ENCODE measurements around the gene ABHD16A.

The ABHD16A gene

DNA sequence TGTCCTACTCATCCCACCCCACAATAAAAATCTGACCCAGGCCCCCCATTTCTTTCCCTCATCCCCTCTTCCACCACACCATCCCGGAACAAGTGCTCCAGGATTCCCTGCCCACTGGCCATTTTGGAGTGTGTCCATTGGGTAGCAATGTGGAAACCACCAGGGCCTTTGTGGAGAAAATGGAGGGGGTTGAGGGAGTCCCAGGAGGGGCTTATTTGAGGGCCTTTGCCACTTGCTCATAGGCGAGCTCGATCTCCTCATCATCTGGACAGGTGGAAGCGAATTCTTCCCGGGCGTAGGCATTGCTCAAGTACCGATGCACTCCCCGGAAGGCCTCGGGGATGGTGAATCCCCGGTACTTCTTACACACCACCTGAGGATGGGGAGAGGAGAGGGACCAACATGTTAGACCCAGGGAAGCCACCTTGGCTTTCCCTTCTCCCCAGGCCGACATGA is 27.5 kb upstream of the ABHD16A start:
- no peak for DNase-seq (ENCODE audit: low read depth)

DNA sequence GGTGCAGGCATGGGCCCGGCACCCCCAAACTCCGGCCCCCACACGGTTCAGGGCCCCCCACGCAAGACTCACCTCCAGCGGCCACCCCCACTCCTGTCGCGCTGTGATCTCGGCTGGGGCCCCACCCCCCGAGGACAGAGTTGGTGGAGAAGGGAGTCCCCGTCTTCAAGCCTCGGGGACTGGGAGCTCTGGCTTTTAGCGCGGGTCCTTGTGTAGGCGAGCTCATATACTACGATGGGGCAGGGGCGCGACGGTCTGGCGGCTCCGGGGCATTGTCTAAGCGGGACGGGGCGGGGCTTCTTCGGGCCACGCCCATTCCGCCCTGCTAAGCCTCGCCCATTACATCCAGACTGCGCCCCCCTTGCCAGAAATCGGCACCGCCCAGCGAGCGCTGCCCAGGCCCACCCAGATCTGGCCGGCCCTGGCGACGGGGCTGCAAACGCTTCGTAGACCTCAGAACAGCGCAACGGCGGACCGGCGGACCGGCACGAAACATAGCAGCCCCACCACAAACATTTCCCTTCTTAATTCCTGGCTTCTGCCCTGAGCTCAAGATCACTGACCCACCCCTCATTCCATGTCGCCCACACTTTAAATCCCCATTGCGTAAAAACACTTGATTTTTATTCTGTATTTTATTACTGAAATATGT is 27.0 kb upstream of the ABHD16A start:
- DNase-seq (ENCODE audit: low read depth), result peak; percentile 89

DNA sequence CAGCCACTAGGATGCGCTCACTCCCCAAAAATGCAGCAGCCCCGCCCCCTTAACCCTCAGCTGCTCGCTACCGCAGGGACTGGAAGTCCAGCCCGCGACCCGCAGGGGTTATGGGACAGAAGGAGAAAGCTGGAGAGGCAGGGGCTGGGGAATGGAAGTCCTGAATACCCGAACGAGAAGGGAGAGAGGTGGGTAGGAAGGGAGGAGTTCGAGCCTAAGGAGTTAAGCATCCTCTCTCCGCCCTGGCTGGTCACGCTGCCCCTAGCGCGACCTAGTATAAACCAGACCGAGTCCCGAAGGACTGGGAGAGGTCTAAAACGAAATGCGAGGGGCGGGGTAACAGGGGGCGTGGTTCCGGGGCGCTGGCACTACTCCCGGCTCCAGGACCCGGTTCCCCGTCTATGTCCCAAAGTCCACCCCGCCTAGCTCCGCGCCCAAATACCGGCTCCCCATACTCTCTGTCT is 26.4 kb upstream of the ABHD16A start:
- peak; percentile 90 for DNase-seq (ENCODE audit: low read depth)

DNA sequence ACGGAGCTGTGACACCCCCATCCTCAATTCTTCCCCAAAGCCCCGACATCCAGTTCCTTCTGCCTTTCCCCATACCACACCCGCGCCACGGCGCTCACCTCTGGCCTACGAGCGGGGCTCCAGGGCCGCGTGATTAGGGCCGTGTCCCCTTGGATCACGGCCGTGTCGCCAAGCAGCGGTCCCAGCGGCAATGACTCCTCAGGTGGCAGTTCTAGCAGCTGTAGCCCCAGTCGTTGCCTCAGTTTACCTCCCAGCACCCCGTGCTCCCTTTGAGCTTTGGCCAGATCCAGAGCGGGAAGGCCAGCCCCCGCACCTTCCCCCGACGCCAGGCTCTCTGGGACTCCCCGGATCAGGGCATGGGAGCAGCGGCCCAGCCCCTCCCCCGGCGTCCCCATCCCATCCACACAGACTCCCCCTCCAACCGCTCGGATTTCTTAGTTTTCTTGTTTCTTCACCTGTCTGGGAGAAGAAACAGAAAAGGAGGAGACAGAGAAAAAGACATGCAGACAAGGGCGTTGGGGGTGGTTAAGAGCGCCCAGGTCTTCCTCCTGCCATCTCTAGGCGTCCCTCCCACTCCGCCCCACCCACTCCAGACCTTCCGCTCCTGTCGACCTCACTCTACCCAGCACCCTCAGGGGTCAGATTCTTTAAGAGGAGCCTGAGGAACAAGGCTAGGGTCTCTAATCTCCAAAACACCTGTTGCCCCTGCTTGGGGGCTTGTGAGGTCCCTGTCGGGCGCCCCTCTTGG is 25.8 kb upstream of the ABHD16A start, which contains the start of gene DDAH2:
Gene DDAH2 (minus strand): TSS at position 533 of the 748 bp plus-strand sequence. CDS start 138 bp downstream, at position 395.
- no peak for DNase-seq (ENCODE audit: low read depth)

DNA sequence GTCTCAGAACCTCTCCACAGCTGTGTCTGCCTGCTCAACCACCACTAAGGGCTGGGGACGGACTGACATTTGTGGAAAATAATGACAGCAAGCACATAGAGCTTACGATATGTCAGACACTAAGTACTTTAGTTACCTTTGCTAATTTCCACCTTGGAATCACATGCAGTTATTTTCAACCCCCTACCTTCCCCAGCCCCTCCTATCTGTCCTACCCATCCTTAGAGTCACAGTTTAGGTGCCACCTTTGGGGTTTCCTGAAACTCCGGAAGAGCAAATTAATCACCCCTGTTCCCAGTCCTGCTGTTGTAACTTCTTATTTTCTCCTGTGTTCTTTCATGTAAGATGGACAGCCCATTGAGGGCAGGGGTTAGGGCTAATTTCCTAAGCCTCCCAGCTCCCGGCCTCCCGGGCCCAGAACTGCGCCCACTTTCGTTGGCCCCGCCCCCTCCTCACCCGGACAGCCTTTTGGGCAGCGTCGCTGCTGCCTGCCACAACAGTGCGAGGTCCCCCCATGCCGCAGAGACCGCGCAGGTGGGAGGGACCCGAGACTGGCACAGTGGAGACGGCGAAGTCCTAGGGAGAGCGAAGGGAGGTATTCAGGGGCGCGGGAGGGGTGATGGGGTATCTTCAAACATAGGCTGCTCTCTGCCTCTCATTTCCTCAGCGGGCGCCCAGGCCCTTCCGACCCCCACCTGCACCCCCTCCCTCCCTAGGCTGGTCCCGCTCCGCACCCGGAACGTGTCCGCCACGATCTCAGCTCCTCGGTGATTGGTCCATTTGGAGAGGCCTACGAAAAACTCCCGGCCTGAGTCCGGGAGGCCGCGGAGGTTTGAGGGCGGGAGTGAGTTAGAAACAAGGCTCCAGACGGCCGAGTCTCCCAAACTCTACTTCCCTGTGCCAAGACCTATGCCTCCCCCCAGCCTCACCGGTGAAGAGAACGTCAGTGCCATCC is 24.9 kb upstream of the ABHD16A start:
- no peak for DNase-seq (ENCODE audit: low read depth)

DNA sequence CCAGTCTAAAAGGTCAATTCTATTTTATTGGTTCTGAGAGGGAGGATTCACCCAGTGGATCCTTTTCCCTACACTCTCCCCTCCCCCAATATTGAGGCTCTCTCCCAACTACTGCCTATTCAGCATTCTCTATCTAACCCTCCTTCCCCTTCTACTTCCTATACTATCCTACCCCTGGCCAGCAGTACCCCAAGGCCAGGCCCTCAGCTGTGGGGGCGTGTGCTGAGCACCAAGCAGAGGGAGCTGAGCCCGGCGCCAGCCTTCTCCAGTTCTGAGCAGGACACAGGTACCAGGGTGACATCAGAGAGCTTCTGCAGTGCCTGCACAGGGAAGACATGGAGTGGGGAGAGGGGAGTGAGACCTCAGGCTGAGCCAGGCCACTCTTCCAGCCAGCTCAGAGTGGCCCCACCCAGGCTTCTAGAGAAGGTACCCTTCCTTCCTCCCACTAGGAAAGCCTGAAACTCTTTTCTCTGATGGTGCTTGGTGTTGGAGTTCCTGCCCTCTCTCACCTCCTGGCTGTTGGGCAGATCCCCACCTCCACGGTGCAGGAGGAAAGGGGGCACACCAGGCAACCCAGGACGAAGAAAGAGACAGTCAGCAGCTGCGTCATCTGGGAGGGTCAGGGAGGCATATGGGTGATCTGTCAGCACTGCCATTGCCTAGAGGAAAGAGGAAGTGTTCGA is 24.1 kb upstream of the ABHD16A start:
- no peak for DNase-seq (ENCODE audit: low read depth)

DNA sequence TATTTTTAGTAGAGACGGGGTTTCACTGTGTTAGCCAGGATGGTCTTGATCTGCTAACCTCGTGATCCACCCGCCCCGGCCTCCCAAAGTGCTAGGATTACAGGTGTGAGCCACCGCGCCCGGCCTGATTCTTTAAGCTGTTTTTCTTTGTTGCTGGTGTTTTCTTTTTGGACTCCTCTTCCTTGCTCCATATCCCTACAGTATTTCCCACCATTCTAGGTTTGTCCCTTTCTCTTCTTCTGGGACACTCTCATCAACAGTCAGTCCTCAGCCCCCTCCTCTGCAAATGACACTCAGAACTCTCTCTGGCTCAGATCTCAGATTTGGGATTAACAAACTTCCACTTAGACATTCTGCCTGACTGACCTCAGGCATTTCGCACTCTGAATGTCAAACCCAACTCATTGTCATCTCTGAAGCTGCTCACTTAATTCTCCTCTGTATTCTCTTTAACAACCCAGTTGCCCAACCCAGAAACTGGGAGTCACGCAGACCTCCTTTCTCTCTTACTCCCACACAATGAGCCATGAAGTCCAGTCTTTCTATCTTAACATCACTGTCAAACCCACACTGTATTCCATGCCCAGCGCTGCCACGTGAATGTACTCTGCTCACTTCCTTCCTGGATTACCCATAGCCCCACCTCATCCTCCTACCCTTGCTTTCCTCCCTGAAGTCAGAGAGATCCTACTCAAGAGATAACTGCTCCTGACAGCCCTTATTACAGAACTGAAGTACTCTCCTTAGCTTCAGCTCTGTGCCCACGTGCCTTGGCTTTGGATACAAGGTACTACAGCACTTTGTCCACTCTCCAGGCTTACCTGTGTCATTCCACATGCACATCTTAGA is 22.6 kb upstream of the ABHD16A start:
- peak; percentile 40 for DNase-seq (ENCODE audit: low read depth)

DNA sequence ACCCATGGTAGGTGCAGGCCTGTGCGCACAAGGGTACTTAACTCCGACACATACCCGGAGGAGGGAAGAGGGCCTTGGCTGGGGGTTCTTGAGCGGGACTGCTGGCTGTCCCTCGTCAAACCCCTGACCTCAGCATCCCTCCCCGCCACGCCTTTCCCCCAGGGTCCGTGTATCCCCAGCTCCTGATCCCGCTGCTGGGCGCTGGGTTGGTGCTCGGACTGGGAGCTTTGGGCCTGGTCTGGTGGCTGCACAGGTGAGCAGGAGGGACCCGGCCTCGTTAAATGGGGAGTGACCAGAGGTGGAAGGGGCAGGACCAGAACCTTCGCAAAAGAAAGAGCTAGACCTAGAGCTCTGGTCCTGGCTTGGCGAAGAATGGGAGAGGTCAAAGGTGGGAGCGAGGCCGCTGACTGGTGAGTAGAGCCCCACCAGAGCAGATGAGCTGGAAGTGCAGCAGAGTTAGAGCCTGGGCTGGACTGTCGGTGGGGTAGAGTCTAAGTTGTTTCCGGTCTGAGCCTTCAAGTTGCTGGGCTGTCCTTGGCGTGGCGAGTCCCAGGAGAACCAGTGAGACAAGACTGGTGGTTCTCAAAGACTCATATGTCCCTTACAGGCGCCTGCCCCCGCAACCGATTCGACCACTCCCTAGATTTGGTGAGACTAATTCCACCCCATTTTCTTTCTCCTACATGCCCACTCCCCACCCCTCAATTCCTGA is 21.0 kb upstream of the ABHD16A start:
- DNase-seq (ENCODE audit: low read depth), result no peak

DNA sequence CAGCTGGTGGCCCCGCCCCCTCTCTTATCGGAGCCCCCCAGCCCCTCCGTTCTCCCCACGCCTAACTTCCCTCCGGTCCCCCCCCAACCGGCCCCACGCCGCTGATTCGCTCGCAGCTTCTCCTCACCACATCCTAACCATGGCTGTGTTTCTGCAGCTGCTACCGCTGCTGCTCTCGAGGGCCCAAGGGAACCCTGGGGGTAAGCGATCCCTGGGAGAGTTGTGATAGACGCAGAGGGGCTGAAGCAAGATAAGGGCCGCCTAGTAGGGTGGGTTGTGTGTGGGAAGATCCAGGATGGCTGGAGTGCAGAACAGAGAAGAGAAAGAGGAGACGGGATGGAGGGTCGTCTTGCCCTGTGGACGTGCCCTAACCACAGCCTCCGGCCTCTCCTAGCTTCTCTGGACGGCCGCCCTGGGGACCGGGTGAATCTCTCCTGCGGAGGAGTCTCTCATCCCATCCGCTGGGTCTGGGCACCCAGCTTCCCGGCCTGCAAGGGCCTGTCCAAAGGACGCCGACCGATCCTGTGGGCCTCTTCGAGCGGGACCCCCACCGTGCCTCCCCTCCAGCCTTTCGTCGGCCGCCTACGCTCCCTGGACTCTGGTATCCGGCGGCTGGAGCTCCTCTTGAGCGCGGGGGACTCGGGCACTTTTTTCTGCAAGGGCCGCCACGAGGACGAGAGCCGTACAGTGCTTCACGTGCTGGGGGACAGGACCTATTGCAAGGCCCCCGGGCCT is 20.3 kb upstream of the ABHD16A start, which contains the start of gene MPIG6B:
Gene MPIG6B (plus strand): TSS at position 129 of the 735 bp plus-strand sequence. CDS start 11 bp downstream, at position 140.
- DNase-seq (ENCODE audit: low read depth), result no peak

DNA sequence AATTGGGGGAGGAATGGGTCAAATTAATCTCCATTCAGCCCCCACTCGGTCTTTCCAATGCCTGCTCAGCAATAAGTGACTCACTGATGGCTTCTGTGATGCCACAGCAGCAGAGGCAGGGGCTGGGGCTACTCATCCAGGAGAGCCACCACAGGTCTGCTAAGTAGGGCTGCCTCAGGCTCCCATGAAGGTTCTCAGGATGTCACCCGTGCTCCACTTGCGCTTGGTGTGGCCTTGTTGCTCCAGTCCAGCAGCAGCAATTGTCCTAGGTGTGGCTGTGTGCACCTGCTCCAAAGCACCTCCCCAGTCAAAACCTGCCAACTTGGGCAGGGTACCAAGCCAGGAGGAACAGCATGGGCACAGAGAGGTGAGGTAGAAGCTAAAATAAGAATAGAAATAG is 19.0 kb upstream of the ABHD16A start:
- no peak for DNase-seq (ENCODE audit: low read depth)

DNA sequence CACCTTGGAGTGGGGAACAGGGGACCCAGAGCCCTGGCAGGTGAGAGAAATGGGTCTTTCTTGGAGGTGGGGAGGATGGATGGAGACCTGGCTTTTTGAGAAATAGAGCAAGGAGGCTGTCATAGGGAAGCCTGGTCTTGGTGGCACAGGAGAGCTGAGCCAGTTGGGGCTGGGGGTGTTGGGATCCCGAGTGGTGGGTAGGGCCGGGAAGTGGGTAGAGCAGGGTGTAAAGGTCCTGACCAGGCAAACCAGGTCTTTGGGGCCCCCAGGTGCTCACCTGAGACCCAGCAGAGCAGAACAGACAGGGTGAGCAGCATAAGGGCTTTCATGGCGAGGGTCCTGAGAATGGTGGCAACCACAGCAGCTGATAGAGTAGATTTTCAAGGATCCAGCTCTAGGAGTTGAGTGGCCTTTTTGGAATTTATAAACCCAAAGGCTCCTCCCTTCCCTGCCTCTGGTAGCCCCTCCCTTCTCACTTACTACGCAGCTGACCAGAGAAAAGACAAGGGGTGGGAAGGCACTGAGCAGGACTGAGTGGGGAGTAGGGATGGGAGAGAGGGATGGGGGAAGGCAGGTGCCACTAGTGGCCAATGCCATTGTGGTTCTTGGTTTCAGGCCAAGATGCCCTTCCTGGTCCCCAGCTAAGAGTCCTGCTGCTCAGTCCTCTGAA is 18.4 kb upstream of the ABHD16A start, which contains the start of gene LY6G6C:
Gene LY6G6C (minus strand): TSS at position 396 of the 670 bp plus-strand sequence. CDS start 67 bp downstream, at position 329.
- DNase-seq (ENCODE audit: low read depth), result no peak

DNA sequence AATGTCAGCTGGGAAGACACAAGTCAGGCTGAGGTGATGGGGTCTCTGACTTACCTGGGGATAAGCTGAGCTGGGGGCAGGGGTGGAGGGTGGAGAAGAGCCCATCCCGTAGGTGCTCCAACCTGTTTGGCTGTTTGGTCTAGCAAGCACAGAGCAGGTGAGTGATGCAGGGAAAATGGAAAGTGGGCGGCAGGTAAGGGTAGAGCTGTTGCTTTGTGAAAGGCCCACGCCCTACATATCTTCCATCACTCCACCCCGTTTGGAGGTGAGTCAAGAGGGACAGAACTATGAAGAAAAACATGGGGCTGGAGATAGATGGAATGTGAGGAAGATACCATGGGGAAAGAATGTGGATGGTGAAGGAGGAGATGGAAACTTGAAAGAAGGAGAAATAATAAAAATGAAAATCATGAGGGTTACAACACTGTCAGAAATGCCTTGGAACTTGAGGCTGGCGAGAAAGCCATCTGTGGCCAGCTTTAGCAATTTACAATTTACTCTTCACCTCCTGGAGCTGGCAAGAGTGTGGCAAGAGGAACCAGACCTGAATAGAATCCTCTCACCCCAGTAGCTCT is 17.2 kb upstream of the ABHD16A start:
- no peak for DNase-seq (ENCODE audit: low read depth)

DNA sequence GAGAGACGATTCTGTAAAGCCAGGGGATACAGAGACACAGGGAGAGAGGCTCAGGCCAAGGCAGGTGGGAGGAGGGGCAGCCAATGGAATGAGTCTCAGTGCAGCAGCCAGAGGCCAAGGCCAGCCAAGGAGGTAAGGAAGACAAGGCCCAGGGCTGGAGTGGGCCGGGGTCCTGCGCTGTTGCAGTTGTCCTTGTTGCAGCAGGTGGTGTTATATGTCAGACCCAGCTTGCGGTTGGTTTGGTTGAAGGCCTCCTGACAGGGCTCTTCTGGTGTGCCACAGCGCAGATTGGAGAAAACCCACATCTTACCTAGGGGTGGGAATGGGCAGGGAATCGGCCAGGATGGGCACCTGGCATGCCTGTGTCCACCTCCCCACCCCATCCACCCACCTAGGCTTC is 15.9 kb upstream of the ABHD16A start:
- DNase-seq (ENCODE audit: low read depth), result no peak

DNA sequence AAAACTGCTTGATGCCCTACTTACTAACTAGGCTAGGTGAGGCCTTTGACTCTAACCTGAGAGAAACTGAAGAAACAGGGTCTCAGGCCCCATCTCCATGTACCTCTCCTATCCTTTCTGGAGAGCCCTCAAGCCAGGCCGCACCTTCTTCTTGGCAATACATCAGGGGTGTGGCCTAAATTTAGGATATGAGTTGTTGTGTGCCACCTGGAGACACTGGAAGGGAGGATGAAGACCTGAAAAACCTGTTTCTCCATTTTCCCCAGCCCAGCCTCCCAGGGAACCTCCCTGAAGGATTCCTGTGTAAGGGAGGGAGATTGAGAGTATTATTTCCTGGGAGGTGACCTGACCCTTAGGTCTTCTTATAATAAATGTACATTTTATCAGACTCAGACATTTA is 15.1 kb upstream of the ABHD16A start:
- no peak for DNase-seq (ENCODE audit: low read depth)

DNA sequence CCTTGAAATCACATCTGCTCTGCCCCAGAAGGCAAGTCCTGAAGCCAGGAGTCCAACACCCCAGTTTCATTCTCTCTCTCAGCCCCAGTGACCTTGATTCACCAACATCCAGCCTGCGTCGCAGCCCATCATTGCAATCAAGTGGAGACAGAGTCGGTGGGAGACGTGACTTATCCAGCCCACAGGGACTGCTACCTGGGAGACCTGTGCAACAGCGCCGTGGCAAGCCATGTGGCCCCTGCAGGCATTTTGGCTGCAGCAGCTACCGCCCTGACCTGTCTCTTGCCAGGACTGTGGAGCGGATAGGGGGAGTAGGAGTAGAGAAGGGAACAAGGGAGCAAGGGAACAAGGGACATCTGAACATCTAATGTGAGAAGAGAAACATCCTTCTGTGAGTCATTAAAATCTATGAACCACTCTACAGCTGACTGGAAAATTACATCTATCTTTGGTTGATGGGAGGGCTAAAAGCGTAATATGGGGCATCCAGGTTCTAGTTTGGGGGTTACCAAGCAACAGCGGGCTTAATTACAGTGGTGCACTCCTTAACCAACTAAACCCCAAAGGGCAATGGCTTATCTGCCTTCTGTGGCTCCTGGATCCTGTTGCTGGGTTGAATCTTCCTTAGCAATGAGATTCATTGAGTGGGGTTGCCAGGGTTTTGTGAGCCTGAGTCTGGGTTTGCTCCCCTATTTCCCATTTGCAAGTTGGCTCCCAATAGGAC is 14.5 kb upstream of the ABHD16A start:
- DNase-seq (ENCODE audit: low read depth), result no peak

DNA sequence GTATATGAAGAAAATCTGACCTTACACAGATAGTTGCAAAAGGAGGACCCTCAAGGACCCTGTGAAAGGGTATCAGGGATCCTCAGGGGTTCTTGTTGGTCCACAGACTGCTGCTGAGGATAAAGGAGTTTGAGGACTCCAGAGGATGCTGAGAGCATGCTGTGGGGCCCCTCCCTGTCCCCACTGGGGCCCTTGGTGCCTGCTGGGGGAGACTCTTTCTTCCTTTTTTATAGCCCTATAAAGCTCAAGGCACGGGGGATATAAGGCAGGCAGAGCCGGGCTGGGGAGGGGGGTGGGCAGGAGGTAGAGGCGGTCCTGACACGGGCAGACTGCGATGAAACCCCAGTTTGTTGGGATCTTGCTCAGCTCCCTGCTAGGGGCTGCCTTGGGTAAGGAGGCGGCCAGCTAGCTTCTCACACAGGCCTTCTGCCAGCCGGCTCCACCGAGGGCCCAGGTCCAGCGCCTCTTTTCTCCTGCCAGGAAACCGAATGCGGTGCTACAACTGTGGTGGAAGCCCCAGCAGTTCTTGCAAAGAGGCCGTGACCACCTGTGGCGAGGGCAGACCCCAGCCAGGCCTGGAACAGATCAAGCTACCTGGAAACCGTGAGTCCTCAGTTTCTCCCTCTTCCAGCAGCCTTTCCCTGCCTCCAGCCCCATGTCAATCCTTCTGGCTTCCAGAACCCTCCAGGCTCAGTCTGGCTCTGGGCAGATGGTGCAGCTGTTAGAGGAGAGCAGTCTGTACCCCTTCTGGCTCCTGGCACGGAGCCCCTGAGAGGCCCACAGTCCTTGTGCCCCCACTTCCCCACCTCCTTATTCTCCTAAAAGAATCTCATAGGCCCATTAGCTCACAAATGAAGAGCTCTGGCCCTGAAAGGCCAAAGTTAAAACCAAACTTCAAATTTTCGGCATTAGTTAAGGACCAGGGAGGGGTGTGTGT is 12.2 kb upstream of the ABHD16A start, which contains the start of gene LY6G6D:
Gene LY6G6D (plus strand): TSS at position 327 of the 937 bp plus-strand sequence. CDS start 8 bp downstream, at position 335.
- DNase-seq (ENCODE audit: low read depth), result no peak

All from iris pigment epithelial cell (primary cell).